ENCODE results near the gene SGCA.
A peak's percentile ranks its signal among the peaks of the same experiment; 100 is the strongest.

Gene SGCA

DNA sequence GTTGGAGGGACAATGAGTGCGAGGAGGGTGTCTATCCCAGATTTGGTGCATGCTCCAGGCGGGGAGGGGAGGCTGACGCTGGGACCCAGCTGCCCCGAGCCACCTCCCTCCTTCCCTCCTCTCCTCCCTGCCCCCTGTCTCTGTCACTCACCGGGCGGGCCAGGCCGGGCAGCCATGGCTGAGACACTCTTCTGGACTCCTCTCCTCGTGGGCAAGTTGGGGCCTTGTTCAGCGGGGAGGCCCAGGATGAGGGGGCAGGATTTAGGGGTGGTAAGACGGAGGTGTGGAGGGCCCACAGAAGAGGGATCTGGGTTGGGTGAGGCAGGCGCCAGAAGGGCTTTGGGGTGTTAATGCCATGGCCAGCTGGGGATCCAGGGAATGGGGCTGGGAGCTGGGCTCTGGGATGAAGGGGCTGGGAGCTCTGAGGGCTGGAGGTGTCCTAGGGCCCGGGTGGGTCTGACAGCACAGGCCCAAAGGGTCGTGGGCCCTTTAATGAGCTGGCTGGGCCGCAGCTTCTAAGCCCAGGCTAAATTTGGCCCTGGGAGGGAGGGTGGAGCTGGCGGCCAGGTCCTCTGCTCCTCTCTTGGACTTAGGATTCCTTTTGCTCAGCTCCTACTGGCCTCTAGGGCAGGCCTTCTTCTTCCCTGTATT is at the start of gene SGCA:
SGCA (plus strand) TSS at position 139 of the 651 bp plus-strand sequence; CDS start at position 175, 36 bp downstream.
- no peak for DNase-seq

DNA sequence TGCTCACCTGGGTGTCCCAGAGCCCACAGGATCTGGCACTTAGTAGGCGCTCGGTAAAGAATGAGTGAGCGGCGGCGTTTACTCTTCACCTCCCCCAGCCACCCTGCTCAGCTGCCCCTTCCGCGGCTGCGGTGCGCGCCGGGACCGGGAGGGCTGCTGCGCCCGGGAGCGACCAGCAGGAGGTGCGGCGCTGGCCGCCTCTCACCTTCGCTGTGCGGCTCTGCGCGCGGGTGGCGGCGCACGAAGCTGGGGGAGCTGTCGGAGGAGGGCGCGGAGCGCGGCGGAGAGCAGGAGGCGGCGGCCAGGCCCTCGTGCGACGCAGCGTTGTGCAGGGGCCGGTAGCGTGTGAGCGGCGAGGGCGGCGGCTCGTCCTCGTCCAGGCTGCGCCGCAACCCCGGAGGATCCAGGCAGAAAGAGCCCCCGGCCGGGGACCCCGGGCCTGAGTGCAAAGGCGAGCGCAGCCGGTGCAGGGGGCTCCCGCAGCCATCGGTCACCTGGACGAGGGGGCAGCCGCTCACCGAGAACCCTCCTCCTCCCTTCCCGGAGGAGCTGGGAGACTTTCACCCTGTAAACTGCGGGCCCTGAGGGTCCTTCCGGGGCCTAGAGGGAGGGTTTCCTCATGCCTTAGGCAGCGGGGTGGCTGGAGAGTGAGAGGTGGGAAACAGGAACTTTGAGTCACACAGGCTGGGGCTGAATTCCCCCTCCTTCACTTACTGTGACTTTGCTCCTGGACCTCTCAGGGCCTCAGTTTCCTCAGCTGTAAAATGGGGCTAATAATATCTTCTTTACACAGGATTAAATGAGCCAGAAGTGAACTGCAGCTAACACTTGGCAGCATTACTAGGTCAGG is 48.4 kb upstream of the SGCA start:
- DNase-seq, result no peak

DNA sequence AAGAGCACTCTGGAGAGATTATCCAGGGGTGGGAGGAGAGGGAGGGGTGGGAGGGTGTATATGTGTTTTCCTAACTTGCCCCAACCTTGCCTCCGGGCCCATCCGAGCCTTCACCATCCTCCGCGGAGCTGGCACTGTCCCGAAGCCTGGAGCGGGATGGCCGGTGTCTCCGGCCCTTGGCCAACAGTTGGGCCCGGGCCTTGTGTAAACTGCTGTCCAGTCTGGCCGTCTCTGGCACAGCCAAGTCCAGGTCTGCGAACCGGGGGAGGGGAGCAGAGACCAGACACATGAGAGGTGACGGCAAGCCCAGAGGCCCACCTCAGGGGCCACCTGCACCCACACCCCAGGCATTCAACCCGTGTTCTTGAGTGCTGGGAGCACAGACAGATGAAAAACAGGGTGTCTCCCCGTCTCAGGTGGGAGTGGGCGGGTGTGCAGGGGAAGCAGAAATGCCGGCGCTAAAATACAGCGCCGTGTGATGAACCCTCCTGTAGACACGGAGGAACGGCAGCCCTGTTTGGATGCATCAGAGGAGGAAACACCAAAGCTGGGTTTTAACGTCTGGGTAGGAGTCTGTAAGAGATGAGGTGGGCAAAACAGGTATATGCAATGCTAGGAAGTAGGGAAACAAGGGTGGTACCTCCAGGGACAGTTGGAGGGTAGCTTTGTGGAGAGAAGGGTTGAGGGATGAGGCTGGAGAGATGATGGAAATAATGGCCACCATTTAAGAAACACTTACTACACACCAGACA is 47.6 kb upstream of the SGCA start:
- no peak for DNase-seq

DNA sequence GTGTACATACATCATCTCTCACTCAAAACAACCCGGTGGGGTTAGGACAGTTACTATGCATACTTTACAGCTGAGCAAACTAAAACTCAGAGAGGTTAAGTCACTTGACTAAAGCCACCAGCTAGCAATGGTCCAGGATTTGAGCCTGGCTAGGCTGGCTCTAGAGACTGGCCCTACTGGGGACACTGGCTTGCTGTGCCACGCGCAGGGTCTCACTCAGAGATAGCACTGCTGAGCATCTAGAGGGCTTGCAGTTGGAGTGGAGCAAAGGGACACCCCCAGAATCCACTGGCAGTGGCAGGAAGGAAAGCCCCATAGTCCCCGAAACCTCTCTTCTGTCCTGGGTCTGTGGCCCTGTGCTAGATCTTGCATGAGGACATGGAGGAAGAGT is 47.0 kb upstream of the SGCA start:
- no peak for DNase-seq

DNA sequence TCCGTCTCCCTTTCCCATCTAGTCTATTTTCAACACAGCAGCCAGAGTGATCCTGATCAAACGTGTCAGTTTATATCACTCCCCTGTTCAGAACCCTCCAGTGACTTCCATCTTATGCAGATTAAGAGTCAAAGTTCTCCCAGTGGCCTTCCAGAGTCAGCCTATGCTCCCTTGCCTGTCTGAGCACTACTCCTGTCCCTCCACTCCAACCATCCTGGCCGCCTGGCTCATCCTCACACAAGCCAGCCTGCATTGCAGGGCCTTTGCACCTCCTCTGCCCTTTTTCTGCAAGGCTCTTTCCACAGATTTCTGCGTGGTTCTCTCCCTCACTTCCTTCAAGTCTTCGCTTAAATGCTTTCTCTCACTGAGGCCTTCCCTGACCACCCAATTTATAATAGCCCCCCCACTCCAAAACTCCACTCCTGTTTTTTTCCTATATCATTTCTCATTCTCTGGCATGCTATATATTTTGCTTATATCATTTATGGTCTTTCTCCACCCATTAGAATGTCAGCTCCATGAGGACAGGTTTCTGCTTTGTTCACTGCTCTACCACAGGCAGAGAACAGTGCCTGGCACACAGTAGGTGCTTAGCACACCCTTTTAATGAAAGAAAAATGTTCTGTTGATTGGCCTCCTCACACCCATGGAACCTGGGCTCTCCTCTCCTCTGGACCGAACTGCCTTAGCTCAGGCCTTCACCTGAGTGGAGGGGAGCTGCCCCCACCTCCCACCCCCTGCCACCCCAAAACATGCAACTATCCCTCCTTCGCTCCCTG is 45.1 kb upstream of the SGCA start:
- no peak for DNase-seq

DNA sequence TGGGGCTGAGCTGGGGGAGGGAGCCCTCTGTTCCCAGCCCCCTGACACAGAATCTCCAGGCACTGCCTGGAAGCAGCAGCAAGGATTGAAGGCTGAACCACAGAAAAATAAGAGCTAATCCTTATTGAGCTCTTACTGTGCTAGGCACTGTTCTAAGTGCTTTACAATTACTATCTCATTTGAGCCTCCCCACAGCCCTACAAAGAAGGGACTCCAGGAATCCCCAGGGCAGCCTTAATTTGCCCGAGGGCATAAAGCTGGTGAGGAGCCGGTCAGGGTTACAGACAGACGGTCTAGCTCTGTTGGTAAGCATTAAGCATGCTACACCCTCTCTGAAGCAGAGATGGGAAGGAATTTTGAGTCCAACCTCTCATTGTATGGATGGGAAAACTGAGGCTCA is 42.9 kb upstream of the SGCA start:
- no peak for DNase-seq

DNA sequence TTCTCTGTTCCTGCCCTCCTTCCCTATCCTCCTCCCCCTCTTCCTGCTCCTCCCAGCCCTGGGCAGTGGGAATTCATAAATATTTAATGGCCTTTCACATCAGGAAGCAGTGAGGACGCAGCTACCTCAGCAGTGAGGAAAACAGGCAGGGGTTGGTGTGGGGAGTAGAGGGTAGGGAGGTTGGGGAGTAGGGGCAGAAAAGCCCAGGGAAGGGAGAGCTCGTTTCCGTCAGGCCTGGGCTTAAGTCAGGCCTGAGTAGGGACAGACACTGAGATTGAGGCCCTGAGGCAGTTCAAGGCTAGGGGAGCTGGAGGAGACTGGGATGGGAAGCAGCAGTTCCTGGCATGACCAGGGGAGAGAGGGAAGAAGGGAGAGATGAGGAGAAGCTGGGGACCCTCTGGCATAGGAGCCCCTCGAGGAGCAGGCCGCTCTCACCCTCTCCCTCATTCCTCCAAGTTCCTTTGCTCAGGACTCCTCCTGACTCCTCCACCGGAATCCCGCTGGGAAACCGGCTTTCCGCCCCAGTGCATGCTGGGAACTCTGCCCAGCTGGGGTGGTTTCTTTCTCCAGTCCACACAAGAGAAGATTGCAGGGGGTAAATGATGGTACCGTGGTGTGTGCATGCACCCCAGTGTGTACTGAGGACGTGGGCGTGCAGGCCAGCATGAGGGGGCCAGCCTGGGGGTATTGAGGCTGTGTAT is 42.0 kb upstream of the SGCA start:
- DNase-seq, result peak; percentile 10

DNA sequence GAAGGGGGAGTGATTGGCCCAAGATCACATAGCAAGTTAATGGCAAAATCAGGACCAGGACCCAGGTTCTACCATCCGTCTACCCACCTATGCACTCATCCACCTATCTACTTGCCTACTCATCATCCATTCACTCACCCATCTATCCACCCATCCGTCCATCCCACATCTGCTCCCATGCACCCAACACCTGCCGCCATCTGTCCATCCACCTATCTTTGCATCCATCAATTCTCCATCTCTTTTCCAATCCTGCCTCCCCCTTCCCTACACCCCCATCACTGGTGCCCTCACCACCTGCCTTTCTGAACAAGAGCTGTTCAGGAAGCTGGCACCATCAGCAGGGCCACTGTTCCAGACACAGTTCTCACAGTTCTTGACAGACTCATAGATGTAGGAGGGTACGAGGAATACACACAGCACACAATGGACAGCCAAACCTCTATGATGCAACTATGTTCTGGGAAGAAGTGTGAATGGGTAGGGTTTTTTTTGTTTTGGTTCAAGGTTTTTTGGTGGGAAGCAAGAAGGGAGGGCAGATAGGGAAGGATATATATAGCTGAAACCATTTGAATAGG is 40.3 kb upstream of the SGCA start:
- DNase-seq, result no peak

DNA sequence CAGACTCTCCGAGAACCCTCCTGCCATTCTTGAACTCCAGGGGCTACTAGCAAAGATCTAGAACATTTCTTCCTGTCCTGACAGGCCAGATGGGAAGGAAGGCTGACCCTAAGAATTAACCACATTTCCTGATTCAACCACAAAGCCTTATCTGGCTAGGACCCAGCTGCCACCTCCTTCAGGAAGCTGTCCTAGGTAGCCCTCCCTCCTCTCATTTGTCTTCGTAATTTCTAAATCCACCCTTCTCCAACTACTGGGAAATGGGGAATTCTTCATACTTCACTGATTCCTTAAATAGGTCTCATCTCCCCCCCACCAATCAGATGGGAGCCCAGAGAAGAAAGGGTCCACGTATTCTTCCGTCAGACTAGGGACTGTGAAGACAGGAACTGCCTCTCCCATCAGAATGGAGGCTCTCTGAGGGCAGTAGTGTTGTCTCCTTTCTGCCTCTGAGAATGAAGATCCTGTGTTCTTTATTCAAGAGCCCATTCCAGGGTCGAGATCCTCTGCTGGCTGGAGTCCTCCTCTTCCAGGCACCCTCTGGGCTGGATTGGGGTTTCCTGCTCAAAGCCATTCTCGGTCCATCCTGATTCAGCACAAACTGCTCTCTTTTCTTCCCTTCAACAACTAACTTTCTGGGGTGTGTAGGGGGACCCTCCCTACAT is 38.0 kb upstream of the SGCA start:
- no peak for DNase-seq

DNA sequence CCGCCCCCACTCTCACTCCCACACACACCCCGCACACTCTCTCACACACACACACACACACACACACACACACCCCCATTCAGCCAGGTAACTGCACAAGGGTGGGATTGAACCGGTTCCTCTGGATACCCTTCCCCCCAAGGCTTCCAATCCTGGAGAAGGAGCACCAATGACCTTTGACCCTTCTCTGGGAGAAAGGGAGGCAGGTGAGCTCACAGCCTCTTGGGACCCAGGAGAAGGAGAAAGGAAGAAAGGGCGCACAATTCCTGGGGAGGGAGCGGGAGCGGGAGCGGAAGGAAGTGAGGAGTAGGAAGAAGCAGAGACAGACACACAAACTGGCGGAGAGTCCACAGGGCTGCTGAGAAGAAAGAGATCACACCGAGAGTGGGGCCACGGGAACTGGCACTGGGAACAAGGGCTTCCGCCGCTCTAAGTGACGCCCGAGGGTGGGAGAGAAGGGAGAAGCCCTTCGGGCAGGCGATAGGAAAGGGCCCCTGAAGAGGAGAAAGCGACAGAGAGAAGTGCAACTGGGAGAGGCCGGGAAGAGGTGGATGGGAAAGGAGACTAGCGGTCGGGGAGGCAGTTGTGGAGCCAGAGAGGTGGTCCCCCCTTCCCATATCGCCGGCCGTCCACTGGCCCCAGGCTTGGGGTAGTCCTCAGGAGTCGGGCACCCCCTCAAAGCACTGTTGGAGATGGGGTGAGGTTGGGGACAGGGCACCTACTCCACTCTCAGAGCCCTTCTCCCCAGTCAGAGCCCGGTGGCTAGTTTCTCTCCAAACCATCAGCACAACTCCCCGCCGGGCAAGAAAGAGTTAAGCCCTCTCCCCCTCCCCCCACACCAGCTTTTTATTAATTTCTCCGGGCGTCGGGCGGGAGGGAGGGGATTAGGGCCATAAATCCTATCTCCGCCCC is 37.1 kb upstream of the SGCA start:
- peak; percentile 63 for DNase-seq

DNA sequence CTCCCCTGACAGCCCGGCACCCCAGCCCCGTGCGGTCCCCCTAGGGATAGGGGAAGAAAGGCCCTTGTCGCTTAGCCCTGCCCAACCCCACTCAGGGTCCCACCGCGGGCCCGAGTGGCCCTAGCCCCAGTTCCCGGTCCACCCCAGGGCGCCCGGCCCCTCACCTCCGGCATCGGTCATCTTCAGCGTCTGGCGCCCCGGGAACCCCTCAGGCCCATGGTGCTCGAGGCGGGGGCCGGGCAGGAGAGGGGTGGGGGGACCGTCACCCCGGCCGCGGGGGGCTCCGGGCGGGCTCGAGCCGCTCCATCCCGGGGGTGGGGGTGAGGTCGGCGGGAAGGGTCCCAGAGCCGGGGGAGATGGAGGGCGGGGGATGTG is 36.5 kb upstream of the SGCA start:
- no peak for DNase-seq

DNA sequence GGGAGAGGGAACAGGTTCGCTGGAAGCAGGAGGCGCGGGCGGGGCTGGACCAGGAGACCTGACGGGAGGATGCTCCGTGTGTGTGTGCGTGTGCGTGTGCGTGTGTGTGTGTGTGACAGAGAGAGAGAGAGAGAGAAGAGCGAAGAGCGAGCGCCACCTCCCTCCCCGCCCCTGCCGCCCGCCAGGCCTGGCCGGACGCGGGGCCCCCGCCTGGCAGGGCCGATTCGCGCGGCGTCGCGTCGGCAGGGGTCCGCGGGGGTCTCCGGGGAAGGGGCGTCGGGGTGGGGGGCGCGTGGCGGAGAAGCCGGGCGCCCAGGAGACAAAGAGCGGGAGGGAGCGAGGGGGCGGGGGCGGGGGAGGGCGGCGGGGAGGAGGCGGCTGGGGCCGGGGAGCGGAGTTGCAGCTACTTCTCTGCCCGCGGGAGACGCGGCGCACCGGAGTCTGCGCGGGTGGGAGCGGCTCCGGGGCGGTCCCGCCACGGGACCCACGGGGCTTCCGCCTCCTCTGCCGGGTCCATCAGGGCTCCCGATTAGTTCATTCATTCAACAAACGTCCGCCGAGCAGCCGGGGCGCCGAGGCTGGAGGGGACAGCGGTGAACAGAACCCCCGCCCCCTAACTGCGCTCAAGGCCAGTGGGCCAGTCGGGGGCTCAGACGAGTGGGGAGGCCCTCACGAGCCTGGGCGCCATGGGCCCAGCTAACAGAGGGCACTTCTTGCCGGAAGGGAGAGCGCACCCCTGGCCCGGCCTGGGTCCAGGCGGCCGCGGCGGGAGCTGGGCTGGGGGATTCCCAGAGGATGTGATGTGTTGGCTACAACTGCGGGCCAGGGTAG is 35.9 kb upstream of the SGCA start, which contains the start of gene SAMD14:
SAMD14 (minus strand) TSS at position 433 of the 831 bp plus-strand sequence. CDS start 5,201 bp downstream, outside the sequence.
- DNase-seq, result peak; percentile 71

DNA sequence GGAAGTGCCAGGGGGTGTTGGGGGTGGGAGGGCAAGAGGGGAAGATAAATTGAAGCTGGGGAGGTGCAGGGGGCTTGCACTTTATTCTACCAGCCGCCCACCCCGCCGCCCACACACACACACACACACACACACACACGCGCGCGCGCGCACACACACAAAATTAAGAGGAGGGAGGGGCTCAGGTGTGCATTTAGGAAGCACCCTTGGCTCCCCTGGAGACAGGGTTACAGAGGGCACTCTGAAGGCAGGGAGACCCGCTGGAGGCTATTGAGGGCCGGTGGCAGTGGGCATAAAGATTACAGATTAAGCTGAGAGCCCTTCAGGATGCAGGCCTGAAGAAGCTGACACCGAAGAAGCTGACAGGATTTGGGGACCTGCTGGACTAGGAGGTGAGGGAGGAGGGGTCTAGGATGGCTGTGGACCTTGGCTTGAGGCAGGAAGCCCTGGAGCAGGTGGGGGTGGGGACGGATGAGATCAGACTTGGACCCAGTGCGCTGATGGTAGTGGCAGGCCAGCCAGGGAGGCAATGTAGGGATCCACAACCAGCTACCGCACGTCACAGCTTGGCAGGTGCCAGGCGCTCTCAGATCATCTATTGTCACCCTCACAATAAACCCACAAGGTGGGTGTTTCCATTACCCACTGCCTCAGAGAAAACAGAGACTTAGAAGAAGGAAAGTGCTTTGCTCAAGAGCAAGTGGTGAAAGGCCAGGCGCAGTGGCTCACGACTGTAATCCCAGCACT is 35.1 kb upstream of the SGCA start:
- no peak for DNase-seq

DNA sequence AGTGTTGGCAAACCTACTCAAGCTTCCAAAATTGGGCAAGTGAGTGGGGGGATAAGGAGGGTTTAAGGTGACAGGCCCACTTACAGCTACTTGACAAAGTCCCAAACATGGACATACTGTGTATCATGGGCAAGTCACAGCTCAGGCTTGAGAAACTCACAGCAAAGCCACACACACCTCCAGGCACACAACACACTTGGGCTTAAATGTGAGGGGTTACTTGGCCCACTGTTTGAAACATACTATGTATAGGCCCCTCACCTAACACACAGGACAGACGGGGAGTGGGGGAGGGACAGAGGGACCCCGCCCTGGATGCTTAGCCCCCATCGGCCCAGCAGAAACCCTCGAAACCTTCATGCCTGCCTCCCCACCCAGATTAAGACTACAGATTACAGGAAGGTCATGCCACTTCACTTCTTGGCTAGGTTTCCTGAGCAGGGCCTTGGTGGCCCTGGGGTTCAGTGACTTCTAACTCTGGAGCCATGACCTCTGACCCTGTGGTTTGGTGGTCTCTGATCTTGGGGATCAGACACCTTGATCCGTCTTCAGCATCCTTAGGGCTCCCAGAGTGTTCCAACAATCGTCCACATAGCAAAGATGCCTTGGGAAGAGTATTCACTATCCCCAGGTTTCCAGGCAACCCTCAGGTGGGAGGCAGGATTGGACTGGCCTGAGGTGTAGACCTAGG is 33.6 kb upstream of the SGCA start:
- DNase-seq, result no peak

DNA sequence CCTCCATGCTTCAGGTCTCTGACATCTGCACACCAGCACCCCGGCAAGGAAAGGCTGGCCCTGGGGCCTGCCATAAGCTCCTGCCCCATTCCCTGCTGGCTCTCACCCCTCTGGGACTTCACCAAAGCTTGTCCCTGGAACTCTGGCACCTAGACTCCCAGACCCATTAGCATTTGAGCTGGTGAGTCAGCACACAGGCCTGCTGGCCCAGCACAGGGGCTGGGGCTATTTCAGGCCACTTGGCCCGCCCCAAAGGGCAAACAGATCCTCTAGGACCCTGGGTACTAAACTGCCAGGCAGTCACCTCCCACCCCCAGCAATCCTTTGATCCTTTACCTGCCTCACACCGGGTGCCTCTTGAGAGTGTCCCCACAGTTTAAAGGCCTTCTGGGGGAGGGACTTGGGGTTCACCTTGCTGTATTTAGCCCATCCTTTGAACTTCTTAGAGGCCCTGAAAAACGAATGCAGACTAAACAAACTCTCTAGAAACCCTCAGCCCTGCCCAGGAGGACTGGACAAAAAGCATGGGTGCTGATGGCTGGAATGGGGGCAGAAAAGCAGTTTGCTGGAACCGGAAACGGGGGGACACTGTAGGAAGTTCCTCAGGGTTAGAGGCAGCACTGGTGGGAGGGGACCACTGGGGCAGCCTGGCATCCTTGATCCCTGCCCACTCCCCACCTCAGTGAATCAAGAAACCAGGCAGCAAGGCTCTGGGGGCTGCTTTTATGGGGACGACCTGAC is 32.6 kb upstream of the SGCA start:
- no peak for DNase-seq

DNA sequence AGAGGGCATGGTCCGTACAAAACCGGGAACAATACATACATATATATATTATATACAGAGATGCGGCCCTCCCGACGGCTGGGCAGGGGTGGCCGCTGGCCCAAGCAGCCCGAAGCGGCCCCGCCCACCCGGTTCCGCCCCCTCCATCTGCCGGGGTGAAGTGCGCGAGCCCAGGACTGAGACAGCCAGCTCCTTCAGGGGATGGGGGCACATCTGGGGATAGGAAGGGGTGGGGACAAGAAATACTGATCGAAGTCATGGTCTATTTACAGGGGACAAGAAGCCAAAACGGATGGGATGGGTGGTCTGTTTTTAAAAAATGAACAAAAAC is 32.1 kb upstream of the SGCA start:
- DNase-seq, result no peak

Measured in NCI-H2227 treated with DMSO at 0.1 percent for 48 hours (cell line).